K562 (cell line): ENCODE results near the gene FMN2. TPM values are rescaled to one million over a fixed set of nuclear protein-coding genes. Genes with fewer than 3 reads are reported as not detected.

Experiments
- ATAC-seq: fragments of 200-7000 bp; cut with Tn5 transposase; 3 replicates; pipeline ENCODE4 v1.9.1; 2020; ENCODE audit warnings: moderate library complexity
- BruUV-seq: library from RNA; stranded (reverse); fragments of 400-500 nt; replicated peaks from 2 replicates; lab custom pipeline; 2021; lab: Mats Ljungman, UMichigan
- CTCF ChIA-PET: fragments of 300-600 bp; formaldehyde crosslinking; extraction: SDS; loops from one replicate; lab custom pipeline; 2021; ENCODE audit warnings: low intra/inter-chr PET ratio; lab: Yijun Ruan, JAX
- POLR2A ChIA-PET: fragments of 300-600, 350-650 bp; sonication (Branson Sonifier 250); formaldehyde crosslinking; extraction: SDS; loops from one replicate; lab custom pipeline; 2021; ENCODE audit warnings: antibody characterized with exemption, inconsistent platforms; lab: Yijun Ruan, JAX
- DNase-seq, 4 experiments: peaks; one replicate each; pipeline versions ENCODE4 v3.0.0 to v3.0.0-alpha.2; 2011 to 2018; ENCODE audit warnings: low spot score in 3 of 4, mixed read lengths in 3 of 4; ENCODE audit errors: extremely low read depth in 1 of 4
- FAIRE-seq: peaks from 2 replicates; lab custom pipeline; 2011; peaks lifted over from hg19 to GRCh38; lab: Jason Lieb, UNC
- H2AFZ ChIP-seq: 2 replicates; pipeline ENCODE4 v1.6.0; 2011; ENCODE audit warnings: low read depth, low read length, control low read depth, inconsistent platforms
- H3K27ac ChIP-seq: fragments of 200-600 bp; 3 replicates; pipeline ENCODE4 v1.8.0; 2011; ENCODE audit warnings: low read depth, mild to moderate bottlenecking, control low read depth, inconsistent platforms, low read length, moderate library complexity, mixed read lengths; ENCODE audit errors: extremely low read depth
- H3K27me3 ChIP-seq, 2 experiments: fragments of 300-600 bp in 1 of 2; 2 replicates in 1 of 2; 3 replicates in 1 of 2; pipeline versions ENCODE4 v1.6.0 to v1.8.0; 2011; ENCODE audit warnings: inconsistent platforms in 2 of 2, low read length in 2 of 2, mild to moderate bottlenecking in 1 of 2, mixed read lengths in 1 of 2, moderate library complexity in 1 of 2; ENCODE audit not compliant: control insufficient read depth in 2 of 2, insufficient read depth in 2 of 2
- H3K36me3 ChIP-seq: fragments of 300-600 bp; 3 replicates; pipeline ENCODE4 v1.8.0; 2011; ENCODE audit warnings: mild to moderate bottlenecking, low read length, inconsistent platforms; ENCODE audit not compliant: control insufficient read depth, insufficient read depth
- H3K4me1 ChIP-seq, 2 experiments: fragments of 200-600 bp in 1 of 2; replicated peaks in 1 of 2; 2 replicates in 1 of 2; 3 replicates in 1 of 2; pipeline versions ENCODE4 v1.5.1 to v1.8.0; 2011; ENCODE audit warnings: inconsistent platforms in 2 of 2, low read length in 2 of 2, mild to moderate bottlenecking in 1 of 2, mixed read lengths in 1 of 2, moderate library complexity in 1 of 2; ENCODE audit not compliant: control insufficient read depth in 2 of 2, insufficient read depth in 2 of 2
- H3K4me2 ChIP-seq: 2 replicates; pipeline ENCODE4 v1.6.1; 2011; ENCODE audit warnings: low read length, control low read depth, inconsistent platforms, mixed read lengths; ENCODE audit not compliant: insufficient read depth
- H3K4me3 ChIP-seq: fragments of 200-600 bp; sonication (generic), shearing (Covaris generic); 2 replicates; pipeline ENCODE4 v1.5.1; 2016; ENCODE audit warnings: control low read depth, inconsistent platforms
- H3K79me2 ChIP-seq: fragments of 200-600 bp; 3 replicates; pipeline ENCODE4 v1.8.0; 2011; ENCODE audit warnings: low read length, inconsistent platforms; ENCODE audit not compliant: control insufficient read depth, insufficient read depth
- H3K9ac ChIP-seq, 2 experiments: 2 replicates each; pipeline versions ENCODE4 v1.6.0 to v1.6.1; 2011; ENCODE audit warnings: low read depth in 2 of 2, low read length in 2 of 2, control low read depth in 1 of 2, inconsistent platforms in 1 of 2, mild to moderate bottlenecking in 1 of 2, mixed read lengths in 1 of 2; ENCODE audit not compliant: insufficient read depth in 1 of 2
- H3K9me1 ChIP-seq: one replicate; pipeline ENCODE4 v1.6.0; 2011; ENCODE audit warnings: inconsistent platforms, mild to moderate bottlenecking, low read length, moderate library complexity; ENCODE audit not compliant: control insufficient read depth, insufficient read depth
- H3K9me3 ChIP-seq: replicated peaks from 2 replicates; pipeline ENCODE4 v1.5.1; 2011; ENCODE audit warnings: low read depth, low read length, inconsistent platforms; ENCODE audit not compliant: control insufficient read depth, insufficient read depth
- H4K20me1 ChIP-seq: replicated peaks from 2 replicates; pipeline ENCODE4 v1.6.1; 2011; ENCODE audit warnings: low read length, inconsistent platforms, mixed read lengths; ENCODE audit not compliant: control insufficient read depth, insufficient read depth
- ZNF354B ChIP-seq: fragments of 250-450 bp; sonication (Bioruptor Pico); IDR thresholded peaks from 2 replicates; pipeline ENCODE4 v1.4.0; 2020
- WGBS: fragments of 100-300 bp; shearing (Covaris generic); methylation state at CpG from one replicate; pipeline ENCODE4 v1.1.6; 2016; ENCODE audit warnings: low coverage, mixed read lengths; ENCODE audit not compliant: insufficient coverage; ENCODE audit errors: missing lambda C conversion rate; 5-methylcytosine and 5-hydroxymethylcytosine counted together
- in situ Hi-C: fragments of 300-500 bp; cut with MboI; formaldehyde crosslinking; loops from 4 replicates; pipeline ENCODE4 v1.15.0; 2018; ENCODE audit warnings: inconsistent platforms, mixed read lengths
- intact Hi-C: fragments of 100-400 bp; cut with micrococcal nuclease; formaldehyde crosslinking; loops from 2 replicates; pipeline ENCODE4 v1.14.2; 2022
- polyA plus RNA-seq, 8 experiments: library from polyadenylated mRNA; depleted of rRNA in 4 of 8; stranded (reverse) in 5 of 8; unstranded in 3 of 8; fragments of >200 nt; fragmentation: Nextera tagmentation in 2 of 8; fragmentation: Illumina TruSeq in 1 of 8; extraction: Ambion mirVana in 2 of 8; extraction: Trizol in 1 of 8; gene quantifications; 2 replicates each; pipeline versions ENCODE4 v1.2.1 to v1.2.3, GENCODE V29; 2011 to 2014; ENCODE audit warnings: inconsistent platforms in 1 of 8, missing spikeins in 1 of 8
- total RNA-seq, 7 experiments: library from RNA; depleted of rRNA in 6 of 7; stranded (reverse); fragments of >200 nt in 6 of 7; fragmentation: Illumina TruSeq in 2 of 7; extraction: Trizol in 2 of 7; gene quantifications; 2 replicates each; pipeline versions ENCODE4 v1.2.1 to v1.2.3, GENCODE V29; 2011 to 2021; ENCODE audit warnings: low replicate concordance in 1 of 7
- TF ChIP-seq, protein P1 (sequence below): sonication (generic); formaldehyde crosslinking; IDR thresholded peaks from 2 replicates; pipeline ENCODE4 v1.8.1; 2023; ENCODE audit warnings: mild to moderate bottlenecking, missing genetic modification reagents, moderate library complexity
- TF ChIP-seq, protein P2 (sequence below), 2 experiments: IDR thresholded peaks in 1 of 2; conservative IDR thresholded peaks in 1 of 2; 2 replicates each; pipeline ENCODE4 v1.6.1; 2016; ENCODE audit warnings: low read depth in 2 of 2, mild to moderate bottlenecking in 1 of 2, missing compliant biosample characterization in 1 of 2, missing genetic modification characterization in 1 of 2, moderate library complexity in 1 of 2
- TF ChIP-seq, protein P3 (sequence below): fragments of 200-400 bp; formaldehyde crosslinking; IDR thresholded peaks from 2 replicates; pipeline ENCODE4 v1.6.1; 2017; ENCODE audit warnings: mild to moderate bottlenecking, low read depth, low read length, moderate library complexity

FMN2 gene
- total and polyA plus RNA-seq, 9 of the 15 experiments (the other 6 are each of a cell fraction or from before 2014, with no cell fraction given): 0.15 to 0.45 (median 0.16) TPM; not detected in 3

DNA sequence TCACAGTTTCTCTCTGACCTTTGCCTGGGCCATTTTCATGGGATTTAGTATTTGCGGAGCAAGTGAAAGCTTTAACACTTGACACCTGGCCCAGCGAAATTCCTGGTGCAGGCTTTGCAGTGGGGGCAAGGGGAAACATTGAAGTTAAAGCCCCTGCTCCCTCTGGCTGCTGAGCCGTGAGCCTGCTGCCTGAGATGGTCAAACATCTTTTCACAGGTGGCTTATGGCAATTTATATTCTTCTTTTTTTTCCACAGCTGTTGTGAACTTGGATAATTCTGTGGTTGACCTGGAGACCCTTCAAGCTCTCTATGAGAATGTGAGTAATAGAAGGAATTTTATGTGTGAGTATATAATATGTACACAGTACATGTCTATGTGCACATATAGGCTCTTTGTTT lies 202.9 kb downstream of the FMN2 start:
- no peak overlapping the region for H3K4me2 ChIP-seq
- WGBS: 0% methylated on average over 3 of the region's 3 CpGs
- H3K36me3 ChIP-seq: no peaks in the 10 kb centered on the region
- no peak overlapping the region for H3K27ac ChIP-seq
- no peaks in the 10 kb centered on the region for H3K27me3 ChIP-seq
- H4K20me1 ChIP-seq: no peaks in the 10 kb centered on the region
- TF ChIP-seq, protein P1, sequence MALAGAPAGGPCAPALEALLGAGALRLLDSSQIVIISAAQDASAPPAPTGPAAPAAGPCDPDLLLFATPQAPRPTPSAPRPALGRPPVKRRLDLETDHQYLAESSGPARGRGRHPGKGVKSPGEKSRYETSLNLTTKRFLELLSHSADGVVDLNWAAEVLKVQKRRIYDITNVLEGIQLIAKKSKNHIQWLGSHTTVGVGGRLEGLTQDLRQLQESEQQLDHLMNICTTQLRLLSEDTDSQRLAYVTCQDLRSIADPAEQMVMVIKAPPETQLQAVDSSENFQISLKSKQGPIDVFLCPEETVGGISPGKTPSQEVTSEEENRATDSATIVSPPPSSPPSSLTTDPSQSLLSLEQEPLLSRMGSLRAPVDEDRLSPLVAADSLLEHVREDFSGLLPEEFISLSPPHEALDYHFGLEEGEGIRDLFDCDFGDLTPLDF: no peak
- TF ChIP-seq ZNF354B (CRISPR knock-in tag): no peak
- TF ChIP-seq, protein P2, sequence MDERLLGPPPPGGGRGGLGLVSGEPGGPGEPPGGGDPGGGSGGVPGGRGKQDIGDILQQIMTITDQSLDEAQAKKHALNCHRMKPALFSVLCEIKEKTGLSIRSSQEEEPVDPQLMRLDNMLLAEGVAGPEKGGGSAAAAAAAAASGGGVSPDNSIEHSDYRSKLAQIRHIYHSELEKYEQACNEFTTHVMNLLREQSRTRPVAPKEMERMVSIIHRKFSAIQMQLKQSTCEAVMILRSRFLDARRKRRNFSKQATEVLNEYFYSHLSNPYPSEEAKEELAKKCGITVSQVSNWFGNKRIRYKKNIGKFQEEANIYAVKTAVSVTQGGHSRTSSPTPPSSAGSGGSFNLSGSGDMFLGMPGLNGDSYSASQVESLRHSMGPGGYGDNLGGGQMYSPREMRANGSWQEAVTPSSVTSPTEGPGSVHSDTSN (CRISPR knock-in tag; IDR thresholded peaks at IDR 0.05; ENCODE audit: low read depth): no peak
- TF ChIP-seq, protein P2 (tag; conservative IDR thresholded peaks at IDR 0.05; ENCODE audit: low read depth): no peak
- TF ChIP-seq, protein P3, sequence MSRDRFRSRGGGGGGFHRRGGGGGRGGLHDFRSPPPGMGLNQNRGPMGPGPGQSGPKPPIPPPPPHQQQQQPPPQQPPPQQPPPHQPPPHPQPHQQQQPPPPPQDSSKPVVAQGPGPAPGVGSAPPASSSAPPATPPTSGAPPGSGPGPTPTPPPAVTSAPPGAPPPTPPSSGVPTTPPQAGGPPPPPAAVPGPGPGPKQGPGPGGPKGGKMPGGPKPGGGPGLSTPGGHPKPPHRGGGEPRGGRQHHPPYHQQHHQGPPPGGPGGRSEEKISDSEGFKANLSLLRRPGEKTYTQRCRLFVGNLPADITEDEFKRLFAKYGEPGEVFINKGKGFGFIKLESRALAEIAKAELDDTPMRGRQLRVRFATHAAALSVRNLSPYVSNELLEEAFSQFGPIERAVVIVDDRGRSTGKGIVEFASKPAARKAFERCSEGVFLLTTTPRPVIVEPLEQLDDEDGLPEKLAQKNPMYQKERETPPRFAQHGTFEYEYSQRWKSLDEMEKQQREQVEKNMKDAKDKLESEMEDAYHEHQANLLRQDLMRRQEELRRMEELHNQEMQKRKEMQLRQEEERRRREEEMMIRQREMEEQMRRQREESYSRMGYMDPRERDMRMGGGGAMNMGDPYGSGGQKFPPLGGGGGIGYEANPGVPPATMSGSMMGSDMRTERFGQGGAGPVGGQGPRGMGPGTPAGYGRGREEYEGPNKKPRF: no peak
- TF ChIP-seq, all 486 proteins: peak for 0
- POLR2A ChIA-PET: no interaction called here
- Histone ChIP-seq H3K9me1 (no peaks in the 10 kb centered on the region), H3K9ac (no peak overlapping the region), H3K4me3 (no peak overlapping the region), H3K79me2 (no peaks in the 10 kb centered on the region), H2AFZ (no peak overlapping the region), H3K9me3 (no peaks in the 10 kb centered on the region), H3K4me1 (no peaks in the 10 kb centered on the region)
- FAIRE-seq (no peak), DNase-seq (no peak), ATAC-seq (no peak)
- in situ Hi-C loops: no loop called here
- CTCF ChIA-PET: no interaction called here
- no TSS peak for BruUV-seq
- intact Hi-C loops: no loop called here
